Stimulated activated CD4-positive, alpha-beta T cell treated with anti-CD3 and anti-CD28 coated beads, Interleukin-2, amount 100 ng/mL, for 24 hours (primary cell): ENCODE results near the gene TM9SF1.

Experiments used
- DNase-seq, 2 donors: peaks; one replicate each; pipeline ENCODE4 v3.0.0-alpha.2; 2020

Gene TM9SF1

GRCh38 chr14:24177041-24177825 is 18.0 kb downstream of the TM9SF1 start:
- no peak for DNase-seq

DNA sequence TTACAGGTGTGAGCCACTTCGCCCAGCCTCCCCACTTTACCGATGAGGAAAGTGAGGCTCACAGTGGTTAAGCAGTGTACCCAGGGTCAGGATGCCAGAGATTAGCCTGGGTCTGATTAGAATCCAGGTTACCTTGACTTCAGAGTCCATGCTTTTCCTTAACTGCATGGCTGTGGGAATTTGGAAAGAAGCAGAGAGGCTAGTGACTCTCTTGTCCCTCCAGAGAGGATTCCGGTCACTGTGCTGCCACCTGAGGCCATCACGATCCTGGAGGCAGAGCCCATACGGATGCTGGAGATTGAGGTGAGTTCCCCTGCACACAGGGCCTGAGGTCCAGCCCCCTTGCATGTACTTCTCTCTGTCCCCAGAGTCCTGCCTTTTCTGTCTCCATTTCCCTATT is 18.6 kb downstream of the TM9SF1 start:
- no peak for DNase-seq

GRCh38 chr14:24172871-24173281 is 22.4 kb downstream of the TM9SF1 start:
- DNase-seq: no peak

- DNase-seq: no peak
Observed at GRCh38 chr14:24172261-24172860, 22.9 kb downstream of the TM9SF1 start.

DNA sequence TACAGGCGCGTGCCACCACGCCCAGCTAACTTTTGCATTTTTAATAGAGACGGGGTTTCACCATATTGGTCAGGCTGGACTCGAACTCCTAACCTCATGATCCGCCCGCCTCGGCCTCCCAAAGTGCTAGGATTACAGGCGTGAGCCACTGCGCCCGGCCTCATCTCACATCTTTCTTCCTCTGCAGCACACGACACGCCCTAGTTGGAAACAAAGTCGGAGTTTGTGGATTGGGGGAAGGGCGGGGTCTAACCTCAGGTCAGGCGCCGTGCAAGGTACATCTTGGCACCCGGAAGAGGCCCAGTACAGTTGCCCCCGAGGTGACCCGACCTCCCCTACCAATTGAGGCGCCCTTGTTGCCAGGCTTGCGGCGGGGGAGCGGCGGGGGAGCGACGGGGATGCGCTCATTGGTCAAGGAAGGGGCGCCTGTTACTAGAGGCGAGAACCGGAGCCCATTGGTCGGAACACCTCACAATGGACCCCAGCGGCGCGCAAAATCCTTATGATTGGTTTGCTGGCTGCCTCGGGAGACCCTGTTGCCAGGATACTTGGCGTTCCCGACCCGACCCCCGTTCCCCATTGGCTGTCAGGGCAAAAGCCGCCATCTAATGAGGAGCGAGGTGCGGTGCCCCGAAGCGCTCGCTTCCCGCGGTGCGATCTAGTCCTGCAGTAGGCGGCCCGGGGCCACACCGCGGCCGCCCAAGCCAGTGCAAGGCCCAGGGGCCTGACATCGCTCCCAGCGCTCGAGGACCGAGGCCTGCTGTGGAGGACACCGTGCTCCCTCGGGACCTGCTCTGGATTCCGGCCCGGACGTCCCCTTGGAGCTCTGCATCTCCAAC is 23.6 kb downstream of the TM9SF1 start, which contains the start of gene REC8:
Gene REC8 (plus strand): TSS at position 659 of the 839 bp plus-strand sequence. CDS start 473 bp downstream, outside the sequence.
- peak; percentile 67 to 73 for DNase-seq

DNA sequence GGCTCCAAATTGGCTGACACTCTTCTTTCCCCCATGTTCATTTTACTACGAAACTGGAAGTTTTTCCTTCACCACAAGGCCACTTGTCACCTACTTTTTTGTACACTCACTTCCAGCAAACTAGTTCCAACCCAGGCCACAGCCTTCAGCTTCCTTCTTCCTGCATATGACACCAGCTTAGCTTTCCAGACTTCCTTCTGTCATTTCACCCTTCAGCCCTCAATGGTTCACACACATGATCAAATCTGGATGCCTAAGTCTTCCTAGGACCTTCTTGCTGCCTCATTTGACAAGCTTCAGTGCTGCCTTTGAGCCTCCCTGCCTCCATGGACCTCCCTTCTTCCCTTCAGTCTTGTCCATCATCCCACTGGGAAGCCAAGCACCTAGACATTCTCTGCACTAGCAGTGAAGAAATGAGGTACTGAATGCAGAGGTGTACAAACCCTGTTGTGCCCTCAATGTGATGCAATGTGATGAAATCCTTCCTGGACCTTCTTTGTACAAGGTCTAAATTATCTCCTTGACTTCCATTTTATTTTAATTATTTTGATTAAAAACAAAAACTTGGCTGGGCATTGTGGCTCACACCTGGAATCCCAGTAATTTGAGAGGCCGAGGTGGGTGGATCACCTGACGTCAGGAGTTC is 27.6 kb downstream of the TM9SF1 start:
- no peak for DNase-seq

- no peak for DNase-seq
Observed at GRCh38 chr14:24165785-24166184, 29.5 kb downstream of the TM9SF1 start.

DNA sequence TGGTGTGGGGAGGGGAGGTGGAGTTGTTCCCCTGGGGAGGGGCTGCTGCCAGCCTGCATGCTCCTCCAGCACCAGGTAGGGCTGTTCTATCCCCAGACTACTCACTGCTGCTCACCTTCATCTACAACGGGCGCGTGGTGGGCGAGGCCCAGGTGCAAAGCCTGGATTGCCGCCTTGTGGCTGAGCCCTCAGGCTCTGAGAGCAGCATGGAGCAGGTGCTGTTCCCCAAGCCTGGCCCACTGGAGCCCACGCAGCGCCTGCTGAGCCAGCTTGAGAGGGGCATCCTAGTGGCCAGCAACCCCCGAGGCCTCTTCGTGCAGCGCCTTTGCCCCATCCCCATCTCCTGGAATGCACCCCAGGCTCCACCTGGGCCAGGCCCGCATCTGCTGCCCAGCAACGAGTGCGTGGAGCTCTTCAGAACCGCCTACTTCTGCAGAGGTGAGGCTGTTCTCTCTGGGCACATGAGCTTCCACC is 30.7 kb downstream of the TM9SF1 start:
- no peak for DNase-seq

DNA sequence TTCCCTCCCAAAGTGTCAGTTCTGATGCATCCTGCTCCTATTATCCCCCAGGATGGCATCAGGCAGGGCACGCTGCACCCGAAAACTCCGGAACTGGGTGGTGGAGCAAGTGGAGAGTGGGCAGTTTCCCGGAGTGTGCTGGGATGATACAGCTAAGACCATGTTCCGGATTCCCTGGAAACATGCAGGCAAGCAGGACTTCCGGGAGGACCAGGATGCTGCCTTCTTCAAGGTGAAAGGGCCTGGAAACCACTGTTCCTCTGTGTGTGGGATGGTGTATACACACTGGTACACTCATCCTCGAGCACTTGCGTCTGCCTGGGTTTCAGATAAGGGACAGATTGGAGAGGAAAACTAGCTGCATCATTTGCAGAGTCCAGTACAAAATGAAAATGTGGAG is 33.1 kb downstream of the TM9SF1 start:
- peak; percentile 26 to 44 for DNase-seq

DNA sequence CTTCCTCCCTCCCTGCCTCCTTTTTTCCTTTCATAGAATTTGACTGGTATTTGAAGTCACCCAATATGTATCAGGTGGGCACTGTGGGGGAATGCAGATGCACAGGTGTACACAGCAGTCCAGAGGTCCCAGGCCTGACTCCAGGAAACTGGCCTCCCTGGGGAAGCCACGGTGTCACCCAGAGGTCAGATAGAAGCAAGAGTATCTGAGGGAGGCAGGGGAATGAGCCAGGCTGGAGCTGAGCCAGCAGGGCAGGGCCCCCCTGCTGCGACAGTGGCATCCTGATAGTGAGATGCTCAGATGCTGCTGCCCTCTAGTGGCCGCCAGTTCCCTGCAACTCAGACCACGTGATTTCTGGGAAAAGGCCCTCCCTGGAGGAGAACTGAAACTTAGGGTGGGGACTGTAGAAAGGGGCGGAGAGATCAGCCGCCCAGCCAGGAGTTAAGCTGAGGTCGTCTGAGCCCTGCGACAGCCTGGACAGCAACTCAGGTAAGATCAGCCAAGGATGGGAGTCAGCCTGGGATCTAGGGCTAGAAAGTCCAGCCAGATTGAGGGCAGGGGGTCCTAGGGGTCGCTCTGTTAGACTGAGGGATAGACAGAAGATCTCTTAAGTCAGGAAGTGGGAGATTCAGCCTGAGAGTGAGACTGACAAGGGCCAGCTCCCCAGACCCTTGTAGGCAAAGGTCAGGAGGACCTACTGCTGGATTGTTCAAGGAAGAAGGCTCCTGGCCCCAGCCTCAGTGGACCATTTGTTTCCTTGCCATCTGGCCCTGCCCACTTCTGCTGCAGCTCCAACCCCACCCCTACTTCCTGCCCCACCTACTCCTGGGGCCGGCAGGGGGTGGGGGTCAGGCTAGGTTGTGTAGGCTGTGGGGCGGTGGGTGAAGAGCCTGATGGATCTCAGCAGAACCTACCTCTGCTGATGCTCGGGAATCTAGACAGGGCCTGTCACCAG is 34.1 kb downstream of the TM9SF1 start, which contains the start of gene IRF9:
Gene IRF9 (plus strand): TSS at position 416 of the 955 bp plus-strand sequence. CDS start 880 bp downstream, outside the sequence.
- peak; percentile 98 to 99 for DNase-seq

GRCh38 chr14:24160499-24160849 is 34.8 kb downstream of the TM9SF1 start:
- no peak for DNase-seq

- no peak for DNase-seq
Observed at GRCh38 chr14:24159777-24160498, 35.3 kb downstream of the TM9SF1 start.

GRCh38 chr14:24157331-24157730 is 37.9 kb downstream of the TM9SF1 start:
- DNase-seq: no peak

DNA sequence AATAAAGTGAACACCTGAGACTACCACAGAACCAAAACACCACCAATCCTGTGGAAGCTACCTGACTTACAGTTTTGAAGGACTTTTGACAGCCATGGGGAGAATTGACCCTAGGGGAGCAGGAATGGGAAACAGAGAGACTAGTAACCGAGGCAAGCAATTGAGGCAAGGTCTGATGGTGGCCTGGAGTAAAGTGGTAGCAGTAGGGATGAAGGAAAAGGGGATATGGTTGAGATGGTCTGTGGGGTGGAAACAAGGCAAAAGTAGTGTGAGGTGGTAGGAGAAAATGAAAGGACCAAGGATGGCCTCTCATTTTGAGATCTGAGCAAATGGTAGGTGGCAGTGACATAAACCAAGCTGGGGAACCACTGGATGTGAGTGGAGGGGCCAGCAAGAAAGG is 38.4 kb downstream of the TM9SF1 start:
- no peak for DNase-seq

GRCh38 chr14:24155100-24155499 is 40.1 kb downstream of the TM9SF1 start:
- no peak for DNase-seq

GRCh38 chr14:24151404-24152080 is 43.7 kb downstream of the TM9SF1 start:
- DNase-seq: no peak

GRCh38 chr14:24150993-24151392 is 44.2 kb downstream of the TM9SF1 start:
- DNase-seq: no peak

DNA sequence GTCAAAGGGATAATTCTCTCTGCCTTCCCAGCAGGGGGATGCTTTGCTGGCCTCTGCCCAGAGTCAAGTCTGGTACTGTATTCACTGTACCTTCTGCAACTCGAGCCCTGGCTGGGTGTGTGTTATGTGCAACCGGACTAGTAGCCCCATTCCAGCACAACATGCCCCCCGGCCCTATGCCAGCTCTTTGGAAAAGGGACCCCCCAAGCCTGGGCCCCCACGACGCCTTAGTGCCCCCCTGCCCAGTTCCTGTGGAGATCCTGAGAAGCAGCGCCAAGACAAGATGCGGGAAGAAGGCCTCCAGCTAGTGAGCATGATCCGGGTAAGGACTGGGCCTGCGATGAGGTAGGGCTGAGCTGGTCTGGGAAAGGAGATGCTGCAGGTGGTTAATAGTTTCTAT is 44.7 kb downstream of the TM9SF1 start:
- DNase-seq: no peak

DNA sequence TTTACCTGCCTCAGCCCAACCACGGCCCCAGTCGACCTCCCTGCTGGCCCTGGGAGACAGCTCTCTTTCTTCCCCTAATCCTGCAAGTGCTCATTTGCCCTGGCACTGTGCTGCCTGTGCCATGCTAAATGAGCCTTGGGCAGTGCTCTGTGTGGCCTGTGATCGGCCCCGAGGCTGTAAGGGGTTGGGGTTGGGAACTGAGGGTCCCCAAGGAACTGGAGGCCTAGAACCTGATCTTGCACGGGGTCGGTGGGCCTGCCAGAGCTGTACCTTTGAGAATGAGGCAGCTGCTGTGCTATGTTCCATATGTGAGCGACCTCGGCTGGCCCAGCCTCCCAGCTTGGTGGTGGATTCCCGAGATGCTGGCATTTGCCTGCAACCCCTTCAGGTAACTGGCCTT is 45.2 kb downstream of the TM9SF1 start:
- DNase-seq: no peak

- no peak for DNase-seq
Observed at GRCh38 chr14:24149302-24149969, 45.8 kb downstream of the TM9SF1 start.
